Glomerular endothelial cell (primary cell): ENCODE results near the gene ATP11A. TPM values are rescaled to one million over a fixed set of nuclear protein-coding genes. Genes with fewer than 3 reads are reported as not detected.

Experiments used
- DNase-seq: peaks from one replicate; pipeline ENCODE4 v3.0.0-alpha.2; 2011; ENCODE audit warnings: low read depth, low spot score; ENCODE audit errors: extremely low read depth
- total RNA-seq: library from RNA; depleted of rRNA; stranded (reverse); fragments of >200 nt; gene quantifications from 2 replicates; pipeline ENCODE4 v1.2.3, GENCODE V29; 2015

The ATP11A gene
- total RNA-seq, 1 donor from 2014 or later = 62.1 TPM

- no peak for DNase-seq
These were observed 568 bp downstream of the ATP11A start for GRCh38 chr13:112690283-112690929.

GRCh38 chr13:112692104-112692503 lies 2.3 kb downstream of the ATP11A start:
- DNase-seq = no peak

- DNase-seq = no peak
These were observed 2.7 kb downstream of the ATP11A start for GRCh38 chr13:112692586-112692985.

- no peak for DNase-seq
These were observed 4.1 kb downstream of the ATP11A start for GRCh38 chr13:112693831-112694497.

- no peak for DNase-seq
These were observed 5.3 kb downstream of the ATP11A start for GRCh38 chr13:112695121-112695520.

GRCh38 chr13:112696001-112696868 lies 6.4 kb downstream of the ATP11A start:
- no peak for DNase-seq

GRCh38 chr13:112696869-112697465 lies 7.1 kb downstream of the ATP11A start:
- no peak for DNase-seq

- no peak for DNase-seq
These were observed 8.2 kb downstream of the ATP11A start for GRCh38 chr13:112697756-112698655.

- DNase-seq = no peak
These were observed 9.6 kb downstream of the ATP11A start for GRCh38 chr13:112699322-112699918.

- no peak for DNase-seq
These were observed 10.6 kb downstream of the ATP11A start for GRCh38 chr13:112700291-112701060.

- no peak for DNase-seq
These were observed 12.6 kb downstream of the ATP11A start for GRCh38 chr13:112702341-112702985.

GRCh38 chr13:112702986-112703379 lies 13.1 kb downstream of the ATP11A start:
- no peak for DNase-seq

GRCh38 chr13:112703449-112704284 lies 13.8 kb downstream of the ATP11A start:
- DNase-seq = no peak

- DNase-seq = no peak
These were observed 14.7 kb downstream of the ATP11A start for GRCh38 chr13:112704308-112705145.

GRCh38 chr13:112705286-112705685 lies 15.4 kb downstream of the ATP11A start:
- DNase-seq = no peak

GRCh38 chr13:112706171-112706570 lies 16.3 kb downstream of the ATP11A start:
- DNase-seq = no peak
